NT2/D1 (cell line): ENCODE measurements around the gene FAM9C.

ENCODE experiments used
- DNase-seq: peaks from one replicate; pipeline ENCODE4 v3.0.0-alpha.2; 2011; ENCODE audit warnings: low read depth, low spot score
- H3K27me3 ChIP-seq: 2 replicates; pipeline ENCODE4 v1.6.0; 2011; ENCODE audit warnings: mild to moderate bottlenecking; ENCODE audit not compliant: insufficient read length, insufficient read depth
- H3K36me3 ChIP-seq: 2 replicates; pipeline ENCODE4 v1.6.1; 2011; ENCODE audit warnings: mild to moderate bottlenecking, low read length, mixed read lengths; ENCODE audit not compliant: insufficient read depth, insufficient read length
- H3K4me1 ChIP-seq: 2 replicates; pipeline ENCODE4 v1.5.1; 2011; ENCODE audit not compliant: insufficient read depth, insufficient read length
- H3K4me3 ChIP-seq: 2 replicates; pipeline ENCODE4 v1.5.1; 2011; ENCODE audit warnings: low read depth; ENCODE audit not compliant: insufficient read length
- H3K9ac ChIP-seq: 2 replicates; pipeline ENCODE4 v1.6.0; 2011; ENCODE audit warnings: low read depth; ENCODE audit not compliant: insufficient read length
- H3K9me3 ChIP-seq: 2 replicates; pipeline ENCODE4 v1.5.1; 2011; ENCODE audit warnings: mild to moderate bottlenecking, low read length; ENCODE audit not compliant: insufficient read depth
- SUZ12 ChIP-seq: IDR thresholded peaks from 2 replicates; pipeline ENCODE4 v1.6.1; 2011; ENCODE audit not compliant: insufficient read length, insufficient read depth; ENCODE audit errors: extremely low read depth
- YY1 ChIP-seq: IDR thresholded peaks from 2 replicates; pipeline ENCODE4 v1.6.1; 2011; ENCODE audit not compliant: insufficient read length, insufficient read depth
- ZNF274 ChIP-seq: IDR thresholded peaks from 2 replicates; pipeline ENCODE4 v1.6.1; 2011; ENCODE audit warnings: mild to moderate bottlenecking, low read depth, low read length

The FAM9C gene

GRCh38 chrX:13081395-13082205 is 37.2 kb upstream of the FAM9C start:
- H3K4me1 ChIP-seq: peaks cover 2% of the 10 kb centered on the region
- DNase-seq: no peak
- no peak overlapping the region for H3K9ac ChIP-seq

GRCh38 chrX:13080128-13080795 is 35.8 kb upstream of the FAM9C start:
- H3K4me1 ChIP-seq: peaks cover 2% of the 10 kb centered on the region
- no peak overlapping the region for H3K9ac ChIP-seq
- no peak for DNase-seq
- H3K9me3 ChIP-seq: no peaks in the 10 kb centered on the region
- H3K27me3 ChIP-seq: no peaks in the 10 kb centered on the region
- TF ChIP-seq SUZ12 (no peak), YY1 (no peak)
- no peaks in the 10 kb centered on the region for H3K36me3 ChIP-seq
- H3K4me3 ChIP-seq: no peak overlapping the region

More at GRCh38 chrX:13081395-13082205, 37.2 kb upstream of the FAM9C start:
- no peaks in the 10 kb centered on the region for H3K36me3 ChIP-seq
- no peaks in the 10 kb centered on the region for H3K9me3 ChIP-seq
- H3K27me3 ChIP-seq: no peaks in the 10 kb centered on the region
- TF ChIP-seq YY1 (no peak), SUZ12 (no peak), ZNF274 (no peak)
- no peak overlapping the region for H3K4me3 ChIP-seq

- H3K9me3 ChIP-seq: no peaks in the 10 kb centered on the region
- H3K27me3 ChIP-seq: no peaks in the 10 kb centered on the region
- DNase-seq: no peak
- TF ChIP-seq YY1 (no peak), ZNF274 (no peak), SUZ12 (no peak)
- H3K4me3 ChIP-seq: no peak overlapping the region
- H3K36me3 ChIP-seq: no peaks in the 10 kb centered on the region
- no peak overlapping the region for H3K9ac ChIP-seq
- peaks cover 2% of the 10 kb centered on the region for H3K4me1 ChIP-seq
Measured at GRCh38 chrX:13078739-13079444, 34.5 kb upstream of the FAM9C start.

GRCh38 chrX:13077168-13077567 is 32.7 kb upstream of the FAM9C start:
- DNase-seq: no peak
- H3K9ac ChIP-seq: no peak overlapping the region

GRCh38 chrX:13076176-13076961 is 31.9 kb upstream of the FAM9C start:
- no peaks in the 10 kb centered on the region; the same call in 1 of the 2 replicates for H3K9me3 ChIP-seq
- no peak overlapping the region for H3K4me3 ChIP-seq
- TF ChIP-seq SUZ12: no peak
- no peak for TF ChIP-seq ZNF274
- no peak for TF ChIP-seq YY1
- H3K4me1 ChIP-seq: peaks cover 2% of the 10 kb centered on the region
- H3K9ac ChIP-seq: no peak overlapping the region
- H3K27me3 ChIP-seq: no peaks in the 10 kb centered on the region
- H3K36me3 ChIP-seq: no peaks in the 10 kb centered on the region
- no peak for DNase-seq

More at GRCh38 chrX:13077168-13077567, 32.7 kb upstream of the FAM9C start:
- H3K4me1 ChIP-seq: peaks cover 2% of the 10 kb centered on the region
- H3K36me3 ChIP-seq: no peaks in the 10 kb centered on the region
- no peaks in the 10 kb centered on the region; the same call in 1 of the 2 replicates for H3K9me3 ChIP-seq
- no peak overlapping the region for H3K4me3 ChIP-seq
- no peaks in the 10 kb centered on the region for H3K27me3 ChIP-seq
- TF ChIP-seq YY1: no peak
- TF ChIP-seq ZNF274: no peak
- no peak for TF ChIP-seq SUZ12

- no peaks in the 10 kb centered on the region for H3K36me3 ChIP-seq
- no peaks in the 10 kb centered on the region for H3K27me3 ChIP-seq
- H3K9me3 ChIP-seq: no peaks in the 10 kb centered on the region; the same call in 1 of the 2 replicates
- H3K4me3 ChIP-seq: no peak overlapping the region
- peaks cover 2% of the 10 kb centered on the region for H3K4me1 ChIP-seq
- H3K9ac ChIP-seq: no peak overlapping the region
- no peak for DNase-seq
- TF ChIP-seq ZNF274 (no peak), YY1 (no peak), SUZ12 (no peak)
Measured at GRCh38 chrX:13074297-13075262, 30.2 kb upstream of the FAM9C start.
